Activated naive CD8-positive, alpha-beta T cell treated with anti-CD3 and anti-CD28 coated beads, Interleukin-2, amount 50 U/mL, for 16 hours (primary cell): ENCODE measurements around the gene ECI1.

Source experiments
- DNase-seq: peaks from one replicate; pipeline ENCODE4 v3.0.0-alpha.2; 2020; ENCODE audit warnings: low read depth, low spot score

Gene ECI1

DNA sequence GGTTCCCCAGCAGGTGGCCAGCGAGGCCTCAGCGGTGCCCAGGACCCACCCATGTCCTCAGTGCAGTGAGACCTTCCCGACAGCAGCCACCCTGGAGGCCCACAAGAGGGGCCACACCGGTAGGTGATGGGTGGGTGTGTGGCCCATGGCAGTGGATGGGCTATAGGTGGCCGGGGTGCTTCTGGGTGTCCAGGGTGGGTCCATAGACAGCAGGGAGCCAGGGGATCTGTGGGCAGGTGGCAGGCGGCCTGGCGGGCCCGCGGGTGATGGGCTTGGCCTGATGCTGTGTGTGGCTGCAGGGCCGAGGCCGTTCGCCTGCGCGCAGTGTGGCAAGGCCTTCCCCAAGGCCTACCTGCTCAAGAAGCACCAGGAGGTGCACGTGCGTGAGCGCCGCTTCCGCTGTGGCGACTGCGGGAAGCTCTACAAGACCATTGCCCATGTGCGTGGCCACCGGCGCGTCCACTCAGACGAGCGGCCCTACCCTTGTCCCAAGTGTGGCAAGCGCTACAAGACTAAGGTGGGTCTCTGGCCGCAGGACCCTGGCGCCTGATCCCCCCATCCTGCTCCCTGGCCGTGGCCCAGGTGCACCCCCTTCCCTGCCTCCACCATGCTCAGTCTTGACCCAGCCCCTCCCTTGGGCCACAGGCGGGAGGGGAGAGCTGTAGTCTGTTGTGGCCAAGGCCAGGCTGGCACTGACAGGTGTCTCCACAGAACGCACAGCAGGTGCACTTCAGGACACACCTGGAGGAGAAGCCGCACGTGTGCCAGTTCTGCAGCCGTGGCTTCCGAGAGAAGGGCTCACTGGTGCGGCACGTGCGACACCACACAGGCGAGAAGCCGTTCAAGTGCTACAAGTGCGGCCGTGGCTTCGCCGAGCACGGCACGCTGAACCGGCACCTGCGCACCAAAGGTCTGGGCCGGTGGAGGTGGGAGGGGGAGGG is 17.2 kb downstream of the ECI1 start:
- no peak for DNase-seq

DNA sequence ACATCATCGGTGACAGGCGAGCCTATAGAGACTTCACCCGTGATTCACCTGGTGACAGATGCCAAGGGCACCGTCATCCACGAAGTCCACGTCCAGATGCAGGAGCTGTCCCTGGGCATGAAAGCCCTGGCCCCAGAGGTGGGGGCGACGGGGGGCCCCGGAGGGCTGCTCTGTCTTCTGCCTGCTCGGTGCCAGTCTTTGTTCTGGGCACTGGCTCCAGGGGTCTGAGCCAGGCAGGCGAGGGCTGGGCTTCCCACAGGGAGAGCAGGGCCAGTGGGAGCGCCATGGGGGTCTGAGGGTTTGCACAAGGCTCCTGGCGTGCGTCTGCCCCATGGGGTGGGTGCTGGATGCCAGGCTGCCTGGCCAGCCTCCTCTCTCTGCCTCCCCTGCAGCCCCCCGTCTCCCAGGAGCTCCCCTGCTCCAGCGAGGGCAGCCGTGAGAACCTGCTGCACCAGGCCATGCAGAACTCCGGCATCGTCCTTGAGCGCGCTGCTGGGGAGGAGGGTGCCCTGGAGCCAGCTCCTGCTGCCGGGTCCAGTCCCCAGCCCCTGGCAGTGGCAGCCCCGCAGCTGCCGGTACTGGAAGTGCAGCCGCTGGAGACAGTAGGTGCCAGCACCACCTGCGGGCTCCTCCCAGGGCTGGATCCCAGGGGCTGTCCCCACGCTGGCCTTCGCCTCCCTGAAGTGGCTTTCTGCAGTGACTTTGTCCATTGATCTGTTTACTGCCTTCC is 18.2 kb downstream of the ECI1 start:
- DNase-seq = no peak

- no peak for DNase-seq
Observed at GRCh38 chr16:2232094-2232990, 19.0 kb downstream of the ECI1 start.

DNA sequence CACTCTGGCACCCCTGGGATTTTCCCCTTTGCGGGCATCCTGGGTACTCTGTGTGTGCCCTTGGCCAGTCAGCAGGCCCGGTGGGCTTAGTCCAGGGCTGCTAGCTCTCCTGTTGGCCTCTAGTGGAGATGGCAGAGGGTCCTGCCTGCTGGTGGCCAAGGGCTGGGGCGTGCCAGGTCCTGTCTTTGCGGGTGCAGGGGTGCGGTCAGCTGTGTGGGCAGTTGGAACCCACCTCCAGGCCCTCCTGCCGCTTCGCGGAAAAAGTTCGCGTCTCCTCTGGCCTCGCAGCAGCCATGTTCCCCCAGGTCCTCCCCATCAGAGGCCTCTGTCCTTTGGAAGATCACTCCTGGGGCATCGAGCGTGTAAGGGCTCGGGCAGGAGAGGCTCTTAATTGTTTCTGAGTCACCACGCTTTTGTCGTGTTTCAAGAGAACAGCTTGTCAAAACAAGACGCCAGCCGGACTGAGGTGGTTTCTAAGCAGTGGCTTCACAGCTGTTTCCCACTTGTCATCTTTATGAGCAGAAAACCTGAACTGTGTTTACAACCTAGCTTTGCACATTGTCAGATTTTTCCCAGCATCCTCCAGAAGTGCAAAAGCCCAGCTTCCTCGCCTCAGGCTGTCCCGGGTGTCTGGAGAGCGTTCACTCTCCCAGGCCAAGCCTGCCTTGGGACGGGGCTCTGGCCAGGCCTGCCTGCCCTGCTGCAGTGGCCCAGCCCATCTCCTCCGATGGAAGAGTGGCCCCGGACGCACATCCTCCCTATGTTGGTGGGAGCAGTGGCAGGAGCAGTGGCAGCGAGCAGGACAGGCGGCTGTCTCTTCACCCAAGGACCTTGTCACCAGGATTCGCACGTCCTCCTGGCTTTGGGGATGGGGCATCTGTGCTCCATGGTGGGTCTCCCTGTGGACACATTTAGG is 20.1 kb downstream of the ECI1 start:
- no peak for DNase-seq

GRCh38 chr16:2230376-2230775 is 21.0 kb downstream of the ECI1 start:
- DNase-seq = no peak

DNA sequence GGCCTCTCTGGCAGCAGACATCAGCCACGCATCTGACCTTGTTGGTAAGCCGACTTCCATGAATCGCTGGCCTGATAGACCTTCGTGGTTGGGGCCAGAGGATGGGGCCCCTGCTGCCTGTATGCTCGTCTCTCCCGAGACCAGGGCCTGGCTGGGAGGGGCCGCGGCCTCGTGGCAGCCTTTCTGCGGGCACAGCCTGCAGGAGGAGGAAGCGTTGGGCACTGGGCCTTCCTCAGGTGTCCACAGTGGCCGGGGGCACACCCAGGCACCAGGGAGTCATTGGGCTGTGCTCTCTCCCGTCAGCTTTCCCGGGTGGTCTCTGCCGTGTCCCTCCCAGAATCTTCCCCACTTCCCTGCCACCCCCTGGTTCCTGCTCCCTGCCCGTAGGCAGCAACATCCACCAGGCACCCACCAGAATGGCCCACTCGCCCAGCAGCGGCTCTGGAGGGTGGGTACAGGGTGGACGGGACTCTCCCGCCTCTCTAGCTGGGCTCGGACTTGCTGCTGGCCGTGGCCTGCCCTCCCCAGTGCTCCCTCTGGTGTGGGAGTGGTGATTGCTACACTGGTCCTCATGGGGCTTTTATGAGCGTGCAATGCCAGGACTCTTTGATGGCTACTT is 21.6 kb downstream of the ECI1 start:
- no peak for DNase-seq

DNA sequence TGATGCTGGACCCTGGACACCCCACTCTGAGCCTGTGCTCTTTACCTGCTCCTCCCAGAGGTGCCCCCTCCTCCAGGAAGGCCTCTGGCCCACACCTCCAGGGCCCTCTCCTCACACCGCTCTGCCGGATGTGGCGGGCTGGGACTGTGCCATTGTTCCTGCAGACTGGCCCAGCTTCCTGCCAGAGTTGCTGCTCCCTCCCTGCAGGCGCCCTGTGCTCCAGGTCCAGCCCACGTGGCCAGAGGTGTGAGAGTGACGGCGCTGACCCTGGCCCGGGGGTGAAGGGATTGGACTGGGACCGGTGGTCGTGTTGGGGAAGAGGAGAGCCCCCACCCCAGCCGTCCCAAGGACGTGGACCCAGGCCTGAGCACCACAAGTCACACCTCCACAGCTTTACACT is 22.3 kb downstream of the ECI1 start:
- no peak for DNase-seq

DNA sequence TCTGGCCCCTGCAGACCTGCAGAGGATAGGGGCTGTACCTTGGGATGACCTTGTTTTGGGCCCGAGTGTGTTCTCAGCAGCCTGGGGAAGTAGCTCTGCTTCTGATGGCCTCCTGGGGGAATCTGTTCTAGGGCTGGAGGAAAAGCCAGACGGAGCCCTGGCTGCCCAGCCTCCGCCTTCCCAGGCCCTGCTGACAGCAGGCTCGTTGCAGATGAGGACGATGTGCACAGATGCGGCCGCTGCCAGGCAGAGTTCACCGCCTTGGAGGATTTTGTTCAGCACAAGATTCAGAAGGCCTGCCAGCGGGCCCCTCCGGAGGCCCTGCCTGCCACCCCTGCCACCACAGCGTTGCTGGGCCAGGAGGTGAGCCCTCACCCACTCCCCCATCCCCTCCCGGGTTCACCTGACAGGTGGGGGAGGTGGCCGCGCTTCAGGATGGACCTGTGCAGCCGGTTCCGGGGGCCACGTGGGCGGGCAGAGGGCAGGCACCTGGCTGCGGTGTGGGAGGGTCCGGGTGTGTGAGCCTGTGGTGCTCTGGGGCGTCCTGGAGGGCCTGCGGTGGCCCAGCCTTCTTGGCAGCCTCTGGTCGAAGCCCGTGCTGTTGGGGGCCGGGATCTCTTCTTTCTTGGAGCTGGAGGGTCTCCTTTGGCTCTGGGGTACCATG is 23.1 kb downstream of the ECI1 start:
- no peak for DNase-seq

DNA sequence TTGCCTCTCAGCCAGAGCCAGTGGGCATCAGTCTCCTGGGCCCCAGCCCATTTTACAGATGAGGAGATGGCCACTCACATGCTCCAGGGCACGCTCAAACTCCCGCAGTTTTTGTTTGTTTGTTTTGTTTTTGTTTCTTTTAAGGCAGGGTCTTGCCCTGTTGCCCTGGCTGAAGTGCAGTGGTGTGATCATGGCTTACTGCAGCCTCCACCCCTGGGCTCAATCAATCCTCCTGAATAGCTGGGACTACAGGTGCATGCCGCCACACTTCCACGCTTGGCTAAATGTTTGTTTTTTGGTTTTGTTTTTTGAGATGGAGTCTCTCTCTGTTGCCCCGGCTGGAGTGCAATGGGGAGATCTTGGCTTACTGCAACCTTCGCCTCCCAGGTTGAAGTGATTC is 24.5 kb downstream of the ECI1 start:
- no peak for DNase-seq

DNA sequence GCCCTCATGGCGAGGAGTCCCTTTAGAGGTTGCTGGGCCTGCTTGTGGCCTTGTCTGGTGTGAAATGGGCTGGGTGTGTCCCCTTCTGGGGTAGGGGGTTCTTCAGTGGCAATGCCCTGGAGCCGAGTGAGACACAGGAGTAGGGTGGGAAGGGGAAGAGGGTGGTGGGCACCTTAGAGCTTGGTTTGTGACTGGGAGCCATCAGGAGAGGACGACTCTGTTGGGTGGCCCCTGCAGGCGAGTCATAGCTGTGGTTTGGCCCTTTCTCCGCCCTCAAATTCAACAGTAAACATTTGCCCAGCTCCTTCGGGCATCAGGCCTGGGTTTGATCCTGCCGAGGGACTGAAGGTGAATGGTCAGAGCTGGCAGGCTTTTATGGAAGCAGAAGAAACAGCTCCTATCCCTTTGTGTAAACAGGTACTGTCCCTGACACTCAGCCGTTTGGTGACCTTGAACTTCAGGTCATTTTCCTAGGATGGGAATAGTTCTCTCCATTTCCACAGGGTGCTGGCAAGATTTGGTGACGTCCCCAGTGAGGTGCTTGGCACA is 25.1 kb downstream of the ECI1 start:
- DNase-seq = no peak

GRCh38 chr16:2223942-2224486 is 27.4 kb downstream of the ECI1 start:
- DNase-seq = no peak

DNA sequence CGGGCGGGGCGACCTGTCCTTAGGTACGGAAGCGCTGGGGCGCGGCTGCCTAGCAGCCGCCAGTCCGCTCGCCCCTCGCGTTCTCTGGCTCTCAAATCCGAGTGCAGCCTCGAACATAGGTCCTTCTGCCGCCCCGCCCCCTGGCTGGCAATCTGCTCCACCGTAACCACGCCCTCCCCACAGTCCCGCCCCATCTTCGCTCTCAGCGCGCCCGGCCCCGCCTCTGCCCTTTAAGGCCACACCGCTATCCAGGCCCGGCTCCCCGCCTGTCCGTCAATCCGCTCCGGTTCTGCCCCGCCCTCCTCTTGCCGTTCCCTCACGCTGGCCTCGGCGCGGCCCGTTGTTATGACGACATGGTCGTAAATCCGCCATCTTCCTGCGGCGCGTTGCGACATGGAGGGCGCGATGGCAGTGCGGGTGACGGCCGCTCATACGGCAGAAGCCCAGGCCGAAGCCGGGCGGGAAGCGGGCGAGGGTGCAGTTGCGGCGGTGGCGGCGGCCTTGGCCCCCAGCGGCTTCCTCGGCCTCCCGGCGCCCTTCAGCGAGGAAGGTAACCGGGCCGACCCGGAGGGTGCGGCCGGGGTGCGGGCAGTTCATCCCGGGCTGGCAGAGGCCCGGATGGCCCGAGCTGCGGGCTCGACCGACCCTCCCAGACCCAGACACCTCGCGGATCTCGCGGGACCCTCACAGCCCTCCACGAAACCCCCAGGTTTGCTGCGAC is 28.0 kb downstream of the ECI1 start, which contains the start of gene E4F1:
Gene E4F1 (plus strand): TSS at position 371 of the 721 bp plus-strand sequence. CDS start 23 bp downstream, at position 394.
- DNase-seq = peak; percentile 99

DNA sequence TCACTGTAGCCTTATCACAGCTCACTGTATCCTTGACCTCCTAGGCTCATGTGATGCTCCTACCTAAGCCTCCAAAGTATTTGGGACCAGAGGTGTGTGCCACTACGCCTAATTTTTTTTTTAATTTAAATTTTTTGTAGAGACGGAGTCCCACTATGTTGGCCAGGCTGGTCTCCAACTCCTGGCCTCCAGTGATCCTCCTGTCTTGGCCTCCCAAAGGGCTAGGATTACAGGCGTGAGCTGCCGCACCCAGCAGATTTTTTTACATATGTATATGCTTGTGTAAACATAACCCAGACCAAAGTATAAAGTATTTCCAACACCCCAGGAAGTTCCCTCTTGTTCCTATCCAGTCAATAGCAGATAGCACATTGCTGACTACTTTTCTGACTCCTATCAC is 35.1 kb downstream of the ECI1 start:
- DNase-seq = no peak

DNA sequence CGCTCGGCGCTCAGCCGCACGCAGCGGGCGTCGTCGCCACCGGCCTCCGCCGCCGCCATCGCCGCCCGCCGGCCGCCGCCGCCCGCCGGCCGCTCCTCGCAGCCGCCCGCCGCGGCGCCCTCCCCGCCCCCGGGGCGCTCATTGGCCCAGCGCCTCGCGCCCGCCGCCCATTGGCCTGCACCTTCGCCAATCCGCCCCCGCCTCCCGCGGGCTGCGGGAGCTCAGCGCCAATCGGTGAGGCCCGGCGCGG is 36.7 kb downstream of the ECI1 start, which contains the start of gene PGP:
Gene PGP (minus strand): TSS at position 122 of the 250 bp plus-strand sequence. CDS start 63 bp downstream, at position 59.
- no peak for DNase-seq

DNA sequence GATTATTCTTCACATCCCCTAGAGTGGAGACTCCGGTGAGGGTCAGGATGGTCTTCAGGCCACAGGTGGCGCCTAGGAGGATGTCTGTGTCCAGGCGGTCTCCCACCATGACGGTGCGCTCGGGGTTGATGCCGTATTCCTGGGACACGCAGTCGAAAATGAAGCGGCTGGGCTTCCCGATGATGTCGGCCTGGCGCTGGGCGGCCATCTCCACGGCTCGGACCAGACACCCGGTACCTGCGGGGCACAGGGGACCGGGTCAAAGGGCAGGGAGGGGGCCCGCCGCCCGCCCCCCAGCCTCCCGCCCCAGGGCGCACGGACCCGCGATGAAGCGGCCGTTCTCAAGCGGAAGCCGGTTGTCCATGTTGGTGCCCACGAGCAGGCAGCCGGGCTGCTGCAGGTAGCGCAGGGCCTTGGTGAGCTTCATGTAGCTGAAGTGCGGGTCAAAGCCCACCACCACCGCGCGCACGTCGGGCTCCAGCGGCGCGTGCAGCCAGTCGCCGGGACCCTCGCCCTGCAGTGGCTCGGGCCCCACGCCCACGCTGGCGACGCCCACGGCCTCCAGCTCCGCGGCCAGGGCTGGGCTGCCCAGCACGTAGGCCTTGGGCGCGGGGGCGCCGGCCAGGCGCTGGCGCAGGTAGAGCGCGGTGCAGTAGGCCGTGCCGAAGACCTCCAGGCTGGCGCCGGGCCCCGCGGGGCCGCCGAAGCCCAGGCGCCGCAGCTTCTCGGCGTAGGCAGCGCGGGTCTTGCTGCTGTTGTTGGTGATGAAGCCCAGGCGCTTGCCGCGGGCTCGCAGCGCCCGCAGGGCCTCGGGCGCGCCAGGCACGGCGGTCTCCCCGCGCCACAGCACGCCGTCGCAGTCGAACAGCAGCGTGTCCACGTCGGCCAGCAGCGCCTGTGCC is 37.3 kb downstream of the ECI1 start:
- no peak for DNase-seq

DNA sequence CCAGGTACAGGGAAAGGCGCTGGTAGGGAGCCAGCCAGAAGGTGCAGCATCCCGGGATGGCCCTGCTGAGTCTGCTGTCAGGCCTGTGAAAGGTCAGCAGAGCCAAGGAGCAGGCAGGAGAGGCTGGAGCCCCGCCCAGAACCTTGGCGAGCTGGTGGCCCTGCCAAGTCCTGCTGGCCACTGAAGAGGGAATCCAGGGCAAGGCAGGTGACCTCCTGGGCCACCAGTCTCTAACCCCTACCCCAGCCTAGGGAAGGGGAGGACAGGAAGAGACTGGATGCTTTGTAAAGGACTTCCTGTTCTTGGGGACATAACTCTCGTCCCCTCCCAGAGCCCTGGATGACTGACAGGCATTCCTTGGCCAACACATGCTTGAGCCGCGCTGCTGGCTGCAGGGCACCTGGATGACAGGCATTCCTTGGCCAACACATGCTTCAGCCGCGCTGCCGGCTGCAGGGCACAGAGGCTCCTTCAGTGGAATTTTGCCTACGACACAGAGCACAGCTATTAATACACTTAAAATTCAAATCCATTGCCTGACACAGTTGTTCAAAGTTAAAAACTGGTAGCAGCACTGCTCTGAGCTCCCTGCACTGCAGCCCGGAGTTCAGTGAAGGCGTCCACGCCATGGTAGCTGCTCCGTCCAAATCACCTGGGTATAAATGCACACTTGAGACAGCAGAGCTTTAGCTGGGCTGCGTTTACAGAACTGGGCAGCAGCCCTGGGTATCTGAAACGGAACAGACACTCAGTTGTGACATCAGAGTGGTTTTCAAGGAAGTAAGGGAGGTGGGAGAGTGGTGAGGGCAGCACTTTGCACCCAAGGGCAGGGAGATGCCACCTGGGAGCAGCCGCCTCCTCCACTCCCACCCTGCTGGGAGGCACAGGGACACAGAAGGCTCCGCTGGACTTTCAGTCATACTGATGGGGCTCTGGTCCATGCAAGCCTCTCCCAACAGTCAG is 38.7 kb downstream of the ECI1 start:
- DNase-seq = no peak
